ENCODE results near the gene SLC44A5.
"Not testable (repeated sequence)": the region's sequence is repeated elsewhere in the genome, so short reads cannot be mapped to it uniquely, and the experiment has no call there.

The SLC44A5 gene

GRCh38 chr1:75354267-75354666 lies 256.6 kb downstream of the SLC44A5 start:
- not testable (repeated sequence) for DNase-seq

- DNase-seq: no peak
Observed at GRCh38 chr1:75353051-75353450, 257.9 kb downstream of the SLC44A5 start.

- no peak for DNase-seq
Observed at GRCh38 chr1:75345538-75346292, 265.2 kb downstream of the SLC44A5 start.

GRCh38 chr1:75342786-75343185 lies 268.1 kb downstream of the SLC44A5 start:
- no peak for DNase-seq

GRCh38 chr1:75341537-75341936 lies 269.4 kb downstream of the SLC44A5 start:
- no peak for DNase-seq

GRCh38 chr1:75338616-75339483 lies 272.1 kb downstream of the SLC44A5 start:
- DNase-seq: no peak

- no peak for DNase-seq
Observed at GRCh38 chr1:75334876-75335389, 276.0 kb downstream of the SLC44A5 start.

- no peak for DNase-seq
Observed at GRCh38 chr1:75330624-75331023, 280.3 kb downstream of the SLC44A5 start.

GRCh38 chr1:75328691-75329090 lies 282.2 kb downstream of the SLC44A5 start:
- no peak for DNase-seq

GRCh38 chr1:75327395-75327794 lies 283.5 kb downstream of the SLC44A5 start:
- no peak for DNase-seq

GRCh38 chr1:75317976-75318375 lies 292.9 kb downstream of the SLC44A5 start:
- DNase-seq: no peak

GRCh38 chr1:75316230-75316629 lies 294.7 kb downstream of the SLC44A5 start:
- no peak for DNase-seq

- no peak for DNase-seq
Observed at GRCh38 chr1:75312620-75313019, 298.3 kb downstream of the SLC44A5 start.

GRCh38 chr1:75310067-75310466 lies 300.8 kb downstream of the SLC44A5 start:
- DNase-seq: no peak

GRCh38 chr1:75308365-75308764 lies 302.5 kb downstream of the SLC44A5 start:
- DNase-seq: no peak

GRCh38 chr1:75305061-75305460 lies 305.9 kb downstream of the SLC44A5 start:
- no peak for DNase-seq

GRCh38 chr1:75293270-75293669 lies 317.6 kb downstream of the SLC44A5 start:
- no peak for DNase-seq

GRCh38 chr1:75292013-75292412 lies 318.9 kb downstream of the SLC44A5 start:
- no peak for DNase-seq

GRCh38 chr1:75276385-75276784 lies 334.5 kb downstream of the SLC44A5 start:
- DNase-seq: no peak

- DNase-seq: no peak
Observed at GRCh38 chr1:75275631-75276030, 335.3 kb downstream of the SLC44A5 start.

GRCh38 chr1:75274920-75275506 lies 335.9 kb downstream of the SLC44A5 start:
- DNase-seq: no peak

GRCh38 chr1:75273110-75273509 lies 337.8 kb downstream of the SLC44A5 start:
- no peak for DNase-seq

GRCh38 chr1:75265792-75266191 lies 345.1 kb downstream of the SLC44A5 start:
- DNase-seq: no peak

Measured in GOT3 (cell line).